IPS-11a (cell line): ENCODE results near the gene PCGF6.
"Not testable (repeated sequence)": the region's sequence is repeated elsewhere in the genome, so short reads cannot be mapped to it uniquely, and the experiment has no call there.

Experiments used
- H3K4me3 ChIP-seq: one replicate; pipeline ENCODE4 v1.5.1; 2013; ENCODE audit warnings: low read depth, low read length, control low read depth

The PCGF6 gene

GRCh38 chr10:103258928-103259327 lies 92.0 kb downstream of the PCGF6 start:
- not testable (repeated sequence) for H3K4me3 ChIP-seq

GRCh38 chr10:103257812-103258211 lies 93.1 kb downstream of the PCGF6 start:
- H3K4me3 ChIP-seq: no peak overlapping the region

- no peak overlapping the region for H3K4me3 ChIP-seq
Measured at GRCh38 chr10:103256613-103257012, 94.3 kb downstream of the PCGF6 start.

- H3K4me3 ChIP-seq: no peak overlapping the region
Measured at GRCh38 chr10:103254538-103255325, 96.2 kb downstream of the PCGF6 start.

GRCh38 chr10:103254113-103254512 lies 96.8 kb downstream of the PCGF6 start:
- no peak overlapping the region for H3K4me3 ChIP-seq
